ENCODE data around the gene GDF10.

- no peak for TF ChIP-seq CTCF (IDR thresholded peaks at IDR 0.05)
- no peak for TF ChIP-seq EP300 (IDR thresholded peaks at IDR 0.05)
Measured at GRCh38 chr10:47300429-47300931, 483 bp downstream of the GDF10 start.
